HG03025 (cell line): Measurements from ENCODE around the gene CACNB2.
"Not testable (repeated sequence)": the region's sequence is repeated elsewhere in the genome, so short reads cannot be mapped to it uniquely, and the experiment has no call there.

Experiments used
- ATAC-seq: cut with Tn5 transposase; IDR thresholded peaks from one replicate; pipeline ENCODE4 v1.9.1; 2021; ENCODE audit warnings: mild to moderate bottlenecking, moderate library complexity; ENCODE audit not compliant: unreplicated experiment, low FRiP score

CACNB2 gene

GRCh38 chr10:18582803-18583202 is 442.6 kb downstream of the CACNB2 start:
- ATAC-seq = no peak

- no peak for ATAC-seq
Observed at GRCh38 chr10:18583575-18584270, 443.5 kb downstream of the CACNB2 start.

- ATAC-seq = not testable (repeated sequence)
Observed at GRCh38 chr10:18586637-18587036, 446.4 kb downstream of the CACNB2 start.

- ATAC-seq = not testable (repeated sequence)
Observed at GRCh38 chr10:18591141-18591540, 450.9 kb downstream of the CACNB2 start.
